NCI-H1436 treated with DMSO at 0.1 percent for 48 hours (cell line): ENCODE results near the gene TMEM88.

Experiments used
- DNase-seq: peaks from one replicate; lab custom pipeline; 2025; lab: John Stamatoyannopoulos, UW

TMEM88 gene

DNA sequence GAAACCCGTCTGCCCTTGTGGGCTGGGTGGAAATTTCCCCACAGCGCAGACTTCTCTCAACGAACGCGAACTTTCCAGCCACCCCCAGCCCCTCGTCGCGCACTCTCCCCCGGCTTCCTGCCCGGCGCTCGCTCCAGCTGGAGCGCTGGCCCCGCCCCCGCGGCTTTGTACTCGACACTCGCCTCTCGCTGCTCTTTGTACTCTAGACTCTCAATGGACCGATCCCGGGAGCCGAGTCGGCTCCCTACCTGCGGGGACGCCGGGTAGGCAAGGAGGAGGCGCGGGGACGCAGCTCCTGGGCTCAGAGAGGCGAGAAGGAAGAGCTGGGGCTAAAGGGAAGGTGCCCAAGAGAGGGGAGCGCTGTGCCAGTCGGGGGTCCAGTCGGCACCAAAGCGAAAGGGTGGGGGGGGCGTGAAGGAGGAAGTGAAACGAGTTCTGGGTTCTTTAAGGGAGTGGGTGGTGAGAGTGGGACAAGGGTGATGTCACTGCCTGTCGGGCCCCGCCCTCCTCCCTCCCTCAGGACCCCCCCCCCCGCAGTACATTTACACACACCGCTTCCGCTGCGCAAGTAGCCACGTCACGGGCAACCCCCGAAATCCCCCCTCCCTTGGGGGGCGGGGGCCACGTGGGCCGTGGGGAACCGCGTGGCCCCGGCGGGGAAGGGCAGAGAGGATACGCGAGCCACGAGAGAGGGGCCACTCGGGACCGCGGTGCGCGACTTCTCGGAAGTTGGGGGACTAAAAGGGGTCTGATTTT, 11.2 kb upstream of the TMEM88 start:
- no peak for DNase-seq

DNA sequence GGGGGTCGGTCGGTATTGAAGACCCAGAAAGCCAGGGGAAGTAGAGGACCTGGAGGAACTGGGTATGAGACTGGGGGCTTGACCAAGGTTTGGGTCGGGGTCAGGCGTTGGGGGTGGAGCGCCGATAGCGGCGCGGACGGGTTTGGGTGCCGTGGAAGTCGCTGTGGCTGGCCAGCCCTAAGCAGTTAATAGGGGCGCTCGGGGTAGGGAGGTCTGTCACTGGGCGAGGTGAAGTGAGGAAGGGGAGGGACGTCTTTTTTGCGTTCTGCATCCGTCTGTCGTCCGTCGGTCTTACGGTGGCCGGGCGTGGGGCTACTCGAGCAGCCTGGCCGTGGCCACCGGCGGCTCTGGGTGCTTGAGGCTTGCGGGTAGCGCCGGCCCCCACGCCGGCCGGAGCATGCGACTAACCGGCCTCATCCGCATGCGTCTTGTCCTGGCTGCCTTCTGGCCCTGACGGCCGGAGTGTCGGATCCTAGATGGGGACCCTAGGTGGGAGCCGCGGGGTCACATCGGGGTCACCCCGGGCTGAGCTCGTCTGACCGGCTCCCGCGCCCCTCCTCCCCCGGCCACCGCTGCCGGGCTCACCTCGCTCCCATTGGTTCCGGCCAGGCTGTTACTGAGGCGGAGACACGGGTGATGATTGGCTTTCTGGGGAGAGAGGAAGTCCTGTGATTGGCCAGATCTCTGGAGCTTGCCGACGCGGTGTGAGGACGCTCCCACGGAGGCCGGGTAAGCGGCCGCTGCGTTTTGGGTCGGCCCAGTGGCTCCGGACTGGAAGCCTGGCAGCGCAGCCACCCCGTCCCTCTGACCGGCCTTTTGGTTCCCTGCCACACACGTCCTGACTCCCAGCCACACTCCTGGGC, 10.3 kb upstream of the TMEM88 start:
- DNase-seq = peak; percentile 57

DNA sequence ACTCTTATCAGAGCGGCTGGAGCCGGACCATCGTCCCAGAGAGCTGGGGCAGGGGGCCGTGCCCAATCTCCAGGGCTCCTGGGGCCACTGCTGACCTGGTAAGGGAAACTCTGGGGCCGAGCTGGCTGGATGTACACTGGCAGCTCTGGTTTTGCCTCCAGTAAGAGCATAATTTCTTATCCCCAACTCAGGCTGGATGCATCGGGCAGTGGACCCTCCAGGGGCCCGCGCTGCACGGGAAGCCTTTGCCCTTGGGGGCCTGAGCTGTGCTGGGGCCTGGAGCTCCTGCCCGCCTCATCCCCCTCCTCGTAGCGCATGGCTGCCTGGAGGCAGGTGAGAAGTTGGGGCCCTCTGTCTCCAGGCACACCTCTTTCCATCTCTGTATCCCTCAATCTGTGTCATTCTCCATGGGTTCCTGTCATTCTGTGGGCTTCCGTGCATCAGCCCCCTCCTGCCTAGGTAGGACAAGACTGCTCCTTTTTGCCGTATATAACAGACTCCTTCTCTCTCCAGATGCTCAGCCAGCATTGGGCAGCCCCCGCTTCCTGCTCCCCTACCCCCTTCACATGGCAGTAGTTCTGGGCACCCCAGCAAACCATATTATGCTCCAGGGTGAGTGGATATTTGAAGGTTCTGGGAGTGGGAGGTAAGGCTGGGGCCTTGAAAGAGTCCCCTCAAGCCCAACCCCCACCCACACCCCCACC, 9.4 kb upstream of the TMEM88 start:
- DNase-seq = no peak

DNA sequence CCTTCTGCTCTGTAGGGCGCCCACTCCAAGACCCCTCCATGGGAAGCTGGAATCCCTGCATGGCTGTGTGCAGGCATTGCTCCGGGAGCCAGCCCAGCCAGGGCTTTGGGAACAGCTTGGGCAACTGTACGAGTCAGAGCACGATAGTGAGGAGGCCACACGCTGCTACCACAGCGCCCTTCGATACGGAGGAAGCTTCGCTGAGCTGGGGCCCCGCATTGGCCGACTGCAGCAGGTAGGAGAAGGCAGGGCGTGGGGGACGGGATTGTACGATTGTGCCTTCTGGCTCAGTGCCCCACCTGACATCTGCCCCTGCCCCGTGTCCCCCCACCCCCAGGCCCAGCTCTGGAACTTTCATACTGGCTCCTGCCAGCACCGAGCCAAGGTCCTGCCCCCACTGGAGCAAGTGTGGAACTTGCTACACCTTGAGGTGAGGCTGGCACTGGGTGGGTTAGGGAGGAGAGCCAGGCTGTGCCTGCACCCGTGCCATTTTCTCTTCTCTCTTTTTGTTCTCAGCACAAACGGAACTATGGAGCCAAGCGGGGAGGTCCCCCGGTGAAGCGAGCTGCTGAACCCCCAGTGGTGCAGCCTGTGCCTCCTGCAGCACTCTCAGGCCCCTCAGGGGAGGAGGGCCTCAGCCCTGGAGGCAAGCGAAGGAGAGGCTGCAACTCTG, 8.7 kb upstream of the TMEM88 start:
- DNase-seq = no peak

DNA sequence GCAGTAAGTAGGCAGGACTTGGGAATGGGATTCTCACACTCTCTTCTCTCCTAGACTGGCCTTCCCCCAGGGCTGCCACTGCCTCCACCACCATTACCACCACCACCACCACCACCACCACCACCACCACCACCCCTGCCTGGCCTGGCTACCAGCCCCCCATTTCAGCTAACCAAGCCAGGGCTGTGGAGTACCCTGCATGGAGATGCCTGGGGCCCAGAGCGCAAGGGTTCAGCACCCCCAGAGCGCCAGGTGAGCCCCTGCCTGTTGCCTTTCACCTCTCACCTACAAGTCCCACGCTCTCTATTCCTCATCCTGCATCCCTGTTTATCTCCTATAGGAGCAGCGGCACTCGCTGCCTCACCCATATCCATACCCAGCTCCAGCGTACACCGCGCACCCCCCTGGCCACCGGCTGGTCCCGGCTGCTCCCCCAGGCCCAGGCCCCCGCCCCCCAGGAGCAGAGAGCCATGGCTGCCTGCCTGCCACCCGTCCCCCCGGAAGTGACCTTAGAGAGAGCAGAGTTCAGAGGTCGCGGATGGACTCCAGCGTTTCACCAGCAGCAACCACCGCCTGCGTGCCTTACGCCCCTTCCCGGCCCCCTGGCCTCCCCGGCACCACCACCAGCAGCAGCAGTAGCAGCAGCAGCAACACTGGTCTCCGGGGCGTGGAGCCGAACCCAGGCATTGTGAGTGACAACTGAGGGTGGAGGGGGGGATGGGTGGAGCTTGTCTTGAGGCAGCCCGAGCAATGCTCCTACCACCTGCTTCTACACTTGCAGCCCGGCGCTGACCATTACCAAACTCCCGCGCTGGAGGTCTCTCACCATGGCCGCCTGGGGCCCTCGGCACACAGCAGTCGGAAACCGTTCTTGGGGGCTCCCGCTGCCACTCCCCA, 7.9 kb upstream of the TMEM88 start:
- DNase-seq = no peak

DNA sequence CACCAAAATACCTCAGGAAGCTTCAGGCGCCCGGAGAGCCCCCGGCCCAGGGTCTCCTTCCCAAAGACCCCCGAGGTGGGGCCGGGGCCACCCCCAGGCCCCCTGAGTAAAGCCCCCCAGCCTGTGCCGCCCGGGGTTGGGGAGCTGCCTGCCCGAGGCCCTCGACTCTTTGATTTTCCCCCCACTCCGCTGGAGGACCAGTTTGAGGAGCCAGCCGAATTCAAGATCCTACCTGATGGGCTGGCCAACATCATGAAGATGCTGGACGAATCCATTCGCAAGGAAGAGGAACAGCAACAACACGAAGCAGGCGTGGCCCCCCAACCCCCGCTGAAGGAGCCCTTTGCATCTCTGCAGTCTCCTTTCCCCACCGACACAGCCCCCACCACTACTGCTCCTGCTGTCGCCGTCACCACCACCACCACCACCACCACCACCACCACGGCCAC, 6.7 kb upstream of the TMEM88 start:
- DNase-seq = no peak

DNA sequence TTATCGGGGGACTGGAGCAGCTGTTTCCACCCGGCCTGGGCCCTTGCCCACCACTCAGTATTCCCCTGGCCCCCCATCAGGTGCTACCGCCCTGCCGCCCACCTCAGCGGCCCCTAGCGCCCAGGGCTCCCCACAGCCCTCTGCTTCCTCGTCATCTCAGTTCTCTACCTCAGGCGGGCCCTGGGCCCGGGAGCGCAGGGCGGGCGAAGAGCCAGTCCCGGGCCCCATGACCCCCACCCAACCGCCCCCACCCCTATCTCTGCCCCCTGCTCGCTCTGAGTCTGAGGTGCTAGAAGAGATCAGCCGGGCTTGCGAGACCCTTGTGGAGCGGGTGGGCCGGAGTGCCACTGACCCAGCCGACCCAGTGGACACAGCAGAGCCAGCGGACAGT, 6.1 kb upstream of the TMEM88 start:
- no peak for DNase-seq

DNA sequence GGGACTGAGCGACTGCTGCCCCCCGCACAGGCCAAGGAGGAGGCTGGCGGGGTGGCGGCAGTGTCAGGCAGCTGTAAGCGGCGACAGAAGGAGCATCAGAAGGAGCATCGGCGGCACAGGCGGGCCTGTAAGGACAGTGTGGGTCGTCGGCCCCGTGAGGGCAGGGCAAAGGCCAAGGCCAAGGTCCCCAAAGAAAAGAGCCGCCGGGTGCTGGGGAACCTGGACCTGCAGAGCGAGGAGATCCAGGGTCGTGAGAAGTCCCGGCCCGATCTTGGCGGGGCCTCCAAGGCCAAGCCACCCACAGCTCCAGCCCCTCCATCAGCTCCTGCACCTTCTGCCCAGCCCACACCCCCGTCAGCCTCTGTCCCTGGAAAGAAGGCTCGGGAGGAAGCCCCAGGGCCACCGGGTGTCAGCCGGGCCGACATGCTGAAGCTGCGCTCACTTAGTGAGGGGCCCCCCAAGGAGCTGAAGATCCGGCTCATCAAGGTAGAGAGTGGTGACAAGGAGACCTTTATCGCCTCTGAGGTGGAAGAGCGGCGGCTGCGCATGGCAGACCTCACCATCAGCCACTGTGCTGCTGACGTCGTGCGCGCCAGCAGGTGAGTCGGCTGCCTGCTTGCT, 5.6 kb upstream of the TMEM88 start:
- no peak for DNase-seq

DNA sequence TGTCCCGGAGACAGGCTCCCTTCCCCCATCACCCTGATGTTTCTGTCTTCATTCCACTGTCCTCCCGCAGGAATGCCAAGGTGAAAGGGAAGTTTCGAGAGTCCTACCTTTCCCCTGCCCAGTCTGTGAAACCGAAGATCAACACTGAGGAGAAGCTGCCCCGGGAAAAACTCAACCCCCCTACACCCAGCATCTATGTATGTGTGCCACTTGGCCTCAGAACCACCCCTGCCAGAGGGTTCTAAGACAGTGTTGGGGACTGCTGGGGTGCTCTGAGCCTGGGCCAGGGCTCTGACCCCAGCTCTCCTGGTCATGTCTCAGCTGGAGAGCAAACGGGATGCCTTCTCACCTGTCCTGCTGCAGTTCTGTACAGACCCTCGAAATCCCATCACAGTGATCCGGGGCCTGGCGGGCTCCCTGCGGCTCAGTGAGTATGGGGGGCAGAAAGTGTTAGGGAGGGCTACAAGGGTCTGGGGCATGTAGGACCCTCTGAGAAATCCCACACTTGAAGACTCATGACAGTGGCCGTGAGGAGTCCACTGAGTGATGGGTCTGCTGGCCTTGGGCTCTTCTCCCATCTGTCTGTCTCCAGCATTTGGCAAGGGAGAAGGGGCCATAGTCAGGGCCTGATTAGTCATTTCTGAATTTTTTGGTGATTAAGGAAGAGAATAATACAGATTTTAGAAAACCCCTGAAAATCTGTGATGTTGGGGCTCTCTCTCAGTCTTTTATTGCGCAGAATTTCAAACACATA, 4.9 kb upstream of the TMEM88 start:
- DNase-seq = no peak

DNA sequence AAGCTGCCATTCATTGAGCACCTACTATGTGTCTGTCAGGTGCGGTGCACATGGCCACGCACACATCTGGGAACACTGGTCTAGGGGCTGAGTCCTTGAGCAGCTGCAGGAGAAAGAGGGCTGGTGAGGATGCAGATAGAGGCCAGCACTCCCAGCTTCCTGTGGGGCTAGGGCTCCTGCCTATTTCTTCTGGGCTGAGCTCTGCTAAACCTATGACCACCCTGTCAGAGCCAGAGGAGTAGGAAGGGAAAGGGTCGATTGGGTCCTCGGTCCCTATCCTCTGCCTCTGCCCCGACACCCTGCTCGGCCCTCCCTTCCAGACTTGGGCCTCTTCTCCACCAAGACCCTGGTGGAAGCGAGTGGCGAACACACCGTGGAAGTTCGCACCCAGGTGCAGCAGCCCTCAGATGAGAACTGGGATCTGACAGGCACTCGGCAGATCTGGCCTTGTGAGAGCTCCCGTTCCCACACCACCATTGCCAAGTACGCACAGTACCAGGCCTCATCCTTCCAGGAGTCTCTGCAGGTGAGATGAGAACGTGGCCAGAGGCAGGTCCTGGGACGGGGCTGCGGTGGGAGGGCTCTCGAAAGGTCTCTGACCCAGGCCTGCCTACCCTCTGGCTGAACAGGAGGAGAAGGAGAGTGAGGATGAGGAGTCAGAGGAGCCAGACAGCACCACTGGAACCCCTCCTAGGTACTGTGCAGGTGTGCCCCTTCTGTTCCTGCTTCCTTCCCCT, 4.0 kb upstream of the TMEM88 start:
- no peak for DNase-seq

DNA sequence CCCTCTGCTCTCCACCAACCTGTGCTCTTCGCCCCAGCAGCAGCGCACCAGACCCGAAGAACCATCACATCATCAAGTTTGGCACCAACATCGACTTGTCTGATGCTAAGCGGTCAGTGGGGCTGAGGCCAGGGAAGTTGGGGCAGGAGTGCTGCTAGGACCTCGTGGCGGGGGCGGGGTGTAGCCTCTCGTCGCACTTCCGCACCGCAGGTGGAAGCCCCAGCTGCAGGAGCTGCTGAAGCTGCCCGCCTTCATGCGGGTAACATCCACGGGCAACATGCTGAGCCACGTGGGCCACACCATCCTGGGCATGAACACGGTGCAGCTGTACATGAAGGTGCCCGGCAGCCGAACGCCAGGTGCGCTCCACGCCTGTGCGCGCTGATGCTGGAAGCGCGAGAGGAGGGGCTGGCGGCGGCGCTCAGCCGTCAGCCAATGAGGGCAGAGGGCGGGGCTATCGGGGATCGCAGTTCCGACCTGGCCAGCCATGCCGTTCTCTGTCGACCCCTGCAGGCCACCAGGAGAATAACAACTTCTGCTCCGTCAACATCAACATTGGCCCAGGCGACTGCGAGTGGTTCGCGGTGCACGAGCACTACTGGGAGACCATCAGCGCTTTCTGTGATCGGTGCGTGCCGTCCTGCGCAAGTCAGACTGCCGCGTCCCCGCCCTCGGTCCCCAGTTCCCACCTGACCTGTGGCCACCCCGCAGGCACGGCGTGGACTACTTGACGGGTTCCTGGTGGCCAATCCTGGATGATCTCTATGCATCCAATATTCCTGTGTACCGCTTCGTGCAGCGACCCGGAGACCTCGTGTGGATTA, 3.2 kb upstream of the TMEM88 start:
- no peak for DNase-seq

DNA sequence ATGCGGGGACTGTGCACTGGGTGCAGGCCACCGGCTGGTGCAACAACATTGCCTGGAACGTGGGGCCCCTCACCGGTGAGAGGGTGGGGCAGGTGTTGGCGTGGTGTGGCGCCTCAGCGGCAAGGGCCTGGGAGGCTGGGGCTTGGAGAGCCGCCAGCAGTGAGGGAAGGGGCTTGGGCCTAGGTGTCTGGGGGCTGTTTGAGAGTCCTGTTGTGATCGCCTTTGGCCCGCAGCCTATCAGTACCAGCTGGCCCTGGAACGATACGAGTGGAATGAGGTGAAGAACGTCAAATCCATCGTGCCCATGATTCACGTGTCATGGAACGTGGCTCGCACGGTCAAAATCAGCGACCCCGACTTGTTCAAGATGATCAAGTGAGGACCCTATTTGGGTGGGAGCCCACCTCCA, 2.6 kb upstream of the TMEM88 start:
- DNase-seq = no peak

DNA sequence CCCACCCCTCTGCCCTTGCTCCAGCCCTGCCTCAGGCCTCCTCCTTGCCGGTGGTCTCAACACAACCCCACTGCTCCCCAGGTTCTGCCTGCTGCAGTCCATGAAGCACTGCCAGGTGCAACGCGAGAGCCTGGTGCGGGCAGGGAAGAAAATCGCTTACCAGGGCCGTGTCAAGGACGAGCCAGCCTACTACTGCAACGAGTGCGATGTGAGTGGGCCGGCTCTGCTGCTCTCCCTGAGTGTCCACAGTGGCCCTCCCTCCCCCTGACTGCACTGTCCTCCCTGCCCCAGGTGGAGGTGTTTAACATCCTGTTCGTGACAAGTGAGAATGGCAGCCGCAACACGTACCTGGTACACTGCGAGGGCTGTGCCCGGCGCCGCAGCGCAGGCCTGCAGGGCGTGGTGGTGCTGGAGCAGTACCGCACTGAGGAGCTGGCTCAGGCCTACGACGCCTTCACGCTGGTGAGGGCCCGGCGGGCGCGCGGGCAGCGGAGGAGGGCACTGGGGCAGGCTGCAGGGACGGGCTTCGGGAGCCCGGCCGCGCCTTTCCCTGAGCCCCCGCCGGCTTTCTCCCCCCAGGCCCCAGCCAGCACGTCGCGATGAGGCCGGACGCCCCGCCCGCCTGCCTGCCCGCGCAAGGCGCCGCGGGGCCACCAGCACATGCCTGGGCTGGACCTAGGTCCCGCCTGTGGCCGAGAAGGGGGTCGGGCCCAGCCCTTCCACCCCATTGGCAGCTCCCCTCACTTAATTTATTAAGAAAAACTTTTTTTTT, 1.8 kb upstream of the TMEM88 start:
- DNase-seq = no peak

DNA sequence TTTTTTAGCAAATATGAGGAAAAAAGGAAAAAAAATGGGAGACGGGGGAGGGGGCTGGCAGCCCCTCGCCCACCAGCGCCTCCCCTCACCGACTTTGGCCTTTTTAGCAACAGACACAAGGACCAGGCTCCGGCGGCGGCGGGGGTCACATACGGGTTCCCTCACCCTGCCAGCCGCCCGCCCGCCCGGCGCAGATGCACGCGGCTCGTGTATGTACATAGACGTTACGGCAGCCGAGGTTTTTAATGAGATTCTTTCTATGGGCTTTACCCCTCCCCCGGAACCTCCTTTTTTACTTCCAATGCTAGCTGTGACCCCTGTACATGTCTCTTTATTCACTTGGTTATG, 1.2 kb upstream of the TMEM88 start:
- DNase-seq = no peak

DNA sequence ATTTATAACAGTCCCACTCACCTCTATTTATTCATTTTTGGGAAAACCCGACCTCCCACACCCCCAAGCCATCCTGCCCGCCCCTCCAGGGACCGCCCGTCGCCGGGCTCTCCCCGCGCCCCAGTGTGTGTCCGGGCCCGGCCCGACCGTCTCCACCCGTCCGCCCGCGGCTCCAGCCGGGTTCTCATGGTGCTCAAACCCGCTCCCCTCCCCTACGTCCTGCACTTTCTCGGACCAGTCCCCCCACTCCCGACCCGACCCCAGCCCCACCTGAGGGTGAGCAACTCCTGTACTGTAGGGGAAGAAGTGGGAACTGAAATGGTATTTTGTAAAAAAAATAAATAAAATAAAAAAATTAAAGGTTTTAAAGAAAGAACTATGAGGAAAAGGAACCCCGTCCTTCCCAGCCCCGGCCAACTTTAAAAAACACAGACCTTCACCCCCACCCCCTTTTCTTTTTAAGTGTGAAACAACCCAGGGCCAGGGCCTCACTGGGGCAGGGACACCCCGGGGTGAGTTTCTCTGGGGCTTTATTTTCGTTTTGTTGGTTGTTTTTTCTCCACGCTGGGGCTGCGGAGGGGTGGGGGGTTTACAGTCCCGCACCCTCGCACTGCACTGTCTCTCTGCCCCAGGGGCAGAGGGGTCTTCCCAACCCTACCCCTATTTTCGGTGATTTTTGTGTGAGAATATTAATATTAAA, 638 bp upstream of the TMEM88 start:
- DNase-seq = no peak

DNA sequence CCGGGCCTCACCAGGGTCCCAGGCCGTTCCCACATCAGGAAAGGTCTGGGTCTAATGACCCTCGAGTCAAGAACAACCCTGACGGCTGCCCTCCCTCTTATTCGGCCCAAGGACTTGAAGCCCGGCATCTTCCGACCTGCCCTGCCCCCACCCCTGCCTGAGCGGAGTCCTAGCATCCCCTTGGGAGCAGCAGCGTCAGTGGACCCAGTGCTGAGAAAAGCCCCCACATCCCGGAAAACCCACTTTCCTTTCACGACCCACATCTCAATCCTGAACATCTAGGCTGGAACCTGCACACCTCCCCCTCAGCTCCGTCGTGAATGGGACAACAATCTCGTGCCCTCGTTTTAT, 769 bp downstream of the TMEM88 start:
- no peak for DNase-seq
